IPS DF 6.9 (cell line): ENCODE data around the gene NTMT1.

Experiments
- DNase-seq: peaks from one replicate; pipeline ENCODE4 v3.0.0-alpha.2; 2013; ENCODE audit warnings: low read depth, low spot score
- H3K27ac ChIP-seq: one replicate; pipeline ENCODE4 v1.5.1; 2013; ENCODE audit warnings: low read length, control low read depth
- H3K27me3 ChIP-seq: 2 replicates; pipeline ENCODE4 v1.6.1; 2013; ENCODE audit warnings: mild to moderate bottlenecking, low read length; ENCODE audit not compliant: control insufficient read depth, insufficient read depth
- H3K36me3 ChIP-seq: 2 replicates; pipeline ENCODE4 v1.6.1; 2013; ENCODE audit warnings: low read length; ENCODE audit not compliant: control insufficient read depth, insufficient read depth
- H3K4me1 ChIP-seq: 2 replicates; pipeline ENCODE4 v1.6.1; 2013; ENCODE audit warnings: low read length; ENCODE audit not compliant: control insufficient read depth, insufficient read depth
- H3K4me3 ChIP-seq: 2 replicates; pipeline ENCODE4 v1.5.1; 2013; ENCODE audit warnings: mild to moderate bottlenecking, low read length
- H3K9me3 ChIP-seq: 2 replicates; pipeline ENCODE4 v1.6.1; 2013; ENCODE audit warnings: low read length, inconsistent platforms; ENCODE audit not compliant: control insufficient read depth, insufficient read depth
- WGBS: extraction: QIAGEN DNeasy Blood & Tissue Kit; methylation state at CpG from one replicate; pipeline ENCODE4 v1.1.7; 2013; ENCODE audit warnings: mixed read lengths, missing lambda C conversion rate; ENCODE audit not compliant: insufficient read length, insufficient coverage; 5-methylcytosine and 5-hydroxymethylcytosine counted together

Gene NTMT1

GRCh38 chr9:129608561-129609481 lies 17.1 kb upstream of the NTMT1 start:
- no peak for DNase-seq
- Histone ChIP-seq H3K4me3 (no peak overlapping the region), H3K27ac (no peak overlapping the region), H3K36me3 (no peaks in the 10 kb centered on the region), H3K9me3 (no peaks in the 10 kb centered on the region), H3K27me3 (no peaks in the 10 kb centered on the region), H3K4me1 (peaks cover 8% of the 10 kb centered on the region)
- WGBS, result no CpG with 5 or more reads among the region's 27 CpGs

- no peaks in the 10 kb centered on the region for H3K36me3 ChIP-seq
- H3K4me3 ChIP-seq, result peak overlapping the region; percentile 25; the same call in 1 of the 2 replicates
- WGBS, result no CpG with 5 or more reads among the region's 30 CpGs
- no peak for DNase-seq
- no peak overlapping the region for H3K27ac ChIP-seq
- no peaks in the 10 kb centered on the region for H3K27me3 ChIP-seq
- H3K4me1 ChIP-seq, result peaks cover 8% of the 10 kb centered on the region
- no peaks in the 10 kb centered on the region for H3K9me3 ChIP-seq
These were observed 16.3 kb upstream of the NTMT1 start for GRCh38 chr9:129609486-129610212.

GRCh38 chr9:129610213-129610472 lies 15.8 kb upstream of the NTMT1 start:
- Histone ChIP-seq H3K4me3 (peak overlapping the region; percentile 42; the same call in 1 of the 2 replicates), H3K27me3 (no peaks in the 10 kb centered on the region), H3K9me3 (no peaks in the 10 kb centered on the region), H3K27ac (no peak overlapping the region), H3K4me1 (peaks cover 8% of the 10 kb centered on the region), H3K36me3 (no peaks in the 10 kb centered on the region)
- no CpG with 5 or more reads among the region's 24 CpGs for WGBS
- DNase-seq, result no peak

GRCh38 chr9:129610473-129611306 lies 15.3 kb upstream of the NTMT1 start:
- no peaks in the 10 kb centered on the region for H3K27me3 ChIP-seq
- DNase-seq, result no peak
- no CpG with 5 or more reads among the region's 66 CpGs for WGBS
- H3K36me3 ChIP-seq, result no peaks in the 10 kb centered on the region
- H3K27ac ChIP-seq, result no peak overlapping the region
- H3K4me1 ChIP-seq, result peaks cover 8% of the 10 kb centered on the region
- H3K9me3 ChIP-seq, result no peaks in the 10 kb centered on the region
- peak overlapping the region; percentile 42; the same call in 1 of the 2 replicates for H3K4me3 ChIP-seq

GRCh38 chr9:129611307-129611800 lies 14.6 kb upstream of the NTMT1 start:
- H3K36me3 ChIP-seq, result no peaks in the 10 kb centered on the region
- no peaks in the 10 kb centered on the region for H3K9me3 ChIP-seq
- no peak overlapping the region for H3K27ac ChIP-seq
- H3K27me3 ChIP-seq, result no peaks in the 10 kb centered on the region
- WGBS, result no CpG with 5 or more reads among the region's 12 CpGs
- H3K4me1 ChIP-seq, result peaks cover 8% of the 10 kb centered on the region
- H3K4me3 ChIP-seq, result no peak overlapping the region
- no peak for DNase-seq

GRCh38 chr9:129612123-129612522 lies 13.8 kb upstream of the NTMT1 start:
- no CpG with 5 or more reads among the region's 7 CpGs for WGBS
- Histone ChIP-seq H3K9me3 (no peaks in the 10 kb centered on the region), H3K4me1 (peaks cover 9% of the 10 kb centered on the region), H3K36me3 (no peaks in the 10 kb centered on the region), H3K27ac (no peak overlapping the region), H3K4me3 (no peak overlapping the region), H3K27me3 (no peaks in the 10 kb centered on the region)
- no peak for DNase-seq

GRCh38 chr9:129612815-129613519 lies 13.0 kb upstream of the NTMT1 start:
- no CpG with 5 or more reads among the region's 15 CpGs for WGBS
- Histone ChIP-seq H3K4me1 (peaks cover 7% of the 10 kb centered on the region), H3K4me3 (no peak overlapping the region), H3K27me3 (no peaks in the 10 kb centered on the region), H3K36me3 (no peaks in the 10 kb centered on the region), H3K9me3 (no peaks in the 10 kb centered on the region), H3K27ac (no peak overlapping the region)
- no peak for DNase-seq

GRCh38 chr9:129613520-129614175 lies 12.3 kb upstream of the NTMT1 start:
- Histone ChIP-seq H3K36me3 (no peaks in the 10 kb centered on the region), H3K4me3 (no peak overlapping the region), H3K27me3 (no peaks in the 10 kb centered on the region), H3K27ac (no peak overlapping the region), H3K4me1 (peaks cover 7% of the 10 kb centered on the region), H3K9me3 (no peaks in the 10 kb centered on the region)
- WGBS, result no CpG with 5 or more reads among the region's 19 CpGs
- DNase-seq, result no peak

GRCh38 chr9:129614932-129615331 lies 11.0 kb upstream of the NTMT1 start:
- H3K27ac ChIP-seq, result no peak overlapping the region
- no CpG with 5 or more reads among the region's 10 CpGs for WGBS
- no peaks in the 10 kb centered on the region for H3K36me3 ChIP-seq
- peaks cover 2% of the 10 kb centered on the region; the same call in 1 of the 2 replicates for H3K4me1 ChIP-seq
- H3K4me3 ChIP-seq, result no peak overlapping the region
- DNase-seq, result no peak
- peaks cover 2% of the 10 kb centered on the region; the same call in 1 of the 2 replicates for H3K27me3 ChIP-seq
- no peaks in the 10 kb centered on the region for H3K9me3 ChIP-seq
